ENCODE measurements around the gene DESI1. TPM values are rescaled to one million over a fixed set of nuclear protein-coding genes. Genes with fewer than 3 reads are reported as not detected.

The DESI1 gene
- total and polyA plus RNA-seq, 7 donors: 14.7 to 27.6 (median 21.5) TPM

DNA sequence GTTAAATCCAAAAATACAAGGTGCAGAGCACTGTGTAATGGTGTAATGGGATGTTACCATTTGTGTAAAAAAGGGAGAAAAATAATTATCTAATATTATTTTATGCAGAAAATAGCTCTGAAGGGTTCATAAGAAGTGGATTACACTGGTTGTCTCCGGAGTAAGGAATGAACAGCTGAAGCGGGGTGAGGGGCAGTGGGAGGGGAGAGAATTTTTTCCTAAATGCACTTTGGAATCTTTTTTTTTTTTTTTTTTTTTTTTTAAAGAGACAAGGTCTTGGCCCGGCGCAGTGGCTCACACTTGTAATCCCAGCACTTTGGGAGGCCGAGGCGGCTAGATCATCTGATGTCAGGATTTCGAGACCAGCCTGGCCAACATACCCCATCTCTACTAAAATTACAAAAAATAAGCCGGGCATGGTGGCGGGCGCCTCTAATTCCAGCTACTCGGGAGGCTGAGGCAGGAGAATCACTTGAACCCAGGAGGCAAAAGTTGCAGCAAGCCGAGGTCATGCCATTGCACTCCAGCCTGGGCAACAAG is 69.8 kb downstream of the DESI1 start:
- no peak for TF ChIP-seq CTCF (IDR thresholded peaks at IDR 0.05)
- intact Hi-C loops (cut with DNase I): no loop called here

GRCh38 chr22:41548830-41549211 is 72.0 kb downstream of the DESI1 start:
- Histone ChIP-seq H3K27me3 (ENCODE audit: insufficient read depth in 3 of 3, low read length in 2 of 3) (no peaks in the 10 kb centered on the region), H3K27ac (no peak overlapping the region), H3K4me1 (peaks cover 4% of the 10 kb centered on the region), H3K4me3 (no peak overlapping the region), H3K9me3 (no peaks in the 10 kb centered on the region), H3K36me3 (ENCODE audit: insufficient read depth in 1 of 2, low read depth in 1 of 2) (no peaks in the 10 kb centered on the region)
- DNase-seq (no peak), ATAC-seq (no peak)
- no peak for TF ChIP-seq CTCF (IDR thresholded peaks at IDR 0.05)
- WGBS, 3 donors: 86 to 94% (median 92%) methylated on average over 5 of the region's 5 CpGs
- intact Hi-C loops (cut with DNase I): loop anchor here (5.0 kb wide), 1 partner anchor 38 kb away; the partner anchor contains the start of gene PMM1 (in 2 of the 2)

More for the DNA sequence above, 69.8 kb downstream of the DESI1 start:
- H3K9me3 ChIP-seq: no peaks in the 10 kb centered on the region
- 48 to 64% (median 56%) methylated on average over 12 of the region's 12 CpGs for WGBS, 3 donors
- DNase-seq (no peak), ATAC-seq (no peak)
- H3K27me3 ChIP-seq (ENCODE audit: insufficient read depth in 3 of 3, low read length in 2 of 3): no peaks in the 10 kb centered on the region
- no peaks in the 10 kb centered on the region for H3K4me1 ChIP-seq
- no peaks in the 10 kb centered on the region for H3K36me3 ChIP-seq (ENCODE audit: insufficient read depth in 1 of 2, low read depth in 1 of 2)
- no peak overlapping the region for H3K27ac ChIP-seq
- no peak overlapping the region for H3K4me3 ChIP-seq

Other genes starting within 250 kb of the DESI1 start
- gene TEF, start 239.1 kb downstream of the DESI1 start, total RNA-seq: 10 to 100 TPM; 11.7 to 23.9 (median 16.1) TPM
- 1 to 10 TPM; 2.0 to 7.8 (median 6.2) TPM for gene TEF, start 239.1 kb downstream of the DESI1 start, polyA plus RNA-seq
- gene TOB2, start 174.2 kb downstream of the DESI1 start, total RNA-seq: 100 to 1,000 TPM in 1 of 4 donors, 10 to 100 TPM in 3; 12.3 to 111 (median 50.9) TPM
- 10 to 100 TPM in 2 of 3 donors, 1 to 10 TPM in 1; 9.5 to 26.1 (median 23.4) TPM for gene TOB2, start 174.2 kb downstream of the DESI1 start, polyA plus RNA-seq
- 10 to 100 TPM; 19.9 to 40.0 (median 23.4) TPM for gene PHF5A, start 152.4 kb downstream of the DESI1 start, total RNA-seq
- gene PHF5A, start 152.4 kb downstream of the DESI1 start, polyA plus RNA-seq: 10 to 100 TPM; 34.3 to 79.2 (median 49.0) TPM
- gene ACO2, start 151.9 kb downstream of the DESI1 start, total RNA-seq: 100 to 1,000 TPM; 422 to 513 (median 474) TPM
- gene ACO2, start 151.9 kb downstream of the DESI1 start, polyA plus RNA-seq: 100 to 1,000 TPM; 346 to 459 (median 402) TPM
- 10 to 100 TPM; 13.1 to 23.2 (median 18.5) TPM for gene POLR3H, start 76.6 kb downstream of the DESI1 start, total RNA-seq
- 10 to 100 TPM; 17.1 to 28.6 (median 17.2) TPM for gene POLR3H, start 76.6 kb downstream of the DESI1 start, polyA plus RNA-seq
- gene CSDC2, start 60.0 kb downstream of the DESI1 start, total RNA-seq: 1 to 10 TPM in 1 of 4 donors, under 1 TPM in 3; 0.27 to 1.1 (median 0.77) TPM
- gene CSDC2, start 60.0 kb downstream of the DESI1 start, polyA plus RNA-seq: under 1 TPM; 0.60 to 0.69 (median 0.66) TPM
- gene PMM1, start 31.2 kb downstream of the DESI1 start, total RNA-seq: 10 to 100 TPM in 2 of 4 donors, 1 to 10 TPM in 2; 7.3 to 12.2 (median 9.2) TPM
- gene PMM1, start 31.2 kb downstream of the DESI1 start, polyA plus RNA-seq: 10 to 100 TPM; 10.3 to 14.5 (median 13.2) TPM
- gene XRCC6, start 252 bp upstream of the DESI1 start, total RNA-seq: 100 to 1,000 TPM; 185 to 252 (median 217) TPM
- 100 to 1,000 TPM; 156 to 291 (median 259) TPM for gene XRCC6, start 252 bp upstream of the DESI1 start, polyA plus RNA-seq
- 100 to 1,000 TPM; 165 to 238 (median 183) TPM for gene SNU13, start 67.8 kb upstream of the DESI1 start, total RNA-seq
- gene SNU13, start 67.8 kb upstream of the DESI1 start, polyA plus RNA-seq: 100 to 1,000 TPM; 215 to 466 (median 229) TPM
- gene MEI1, start 78.5 kb upstream of the DESI1 start, total RNA-seq: under 1 TPM in 3 of 4 donors, not detected in 1; 0.23 to 0.47 (median 0.30) TPM
- gene MEI1, start 78.5 kb upstream of the DESI1 start, polyA plus RNA-seq: under 1 TPM in 2 of 3 donors, not detected in 1; 0.01 to 0.10 TPM
- gene CCDC134, start 179.6 kb upstream of the DESI1 start, total RNA-seq: 1 to 10 TPM; 2.8 to 7.7 (median 5.5) TPM
- 1 to 10 TPM; 2.2 to 7.8 (median 3.9) TPM for gene CCDC134, start 179.6 kb upstream of the DESI1 start, polyA plus RNA-seq
- 10 to 100 TPM; 36.3 to 47.0 (median 43.6) TPM for gene SREBF2, start 212.1 kb upstream of the DESI1 start, total RNA-seq
- gene SREBF2, start 212.1 kb upstream of the DESI1 start, polyA plus RNA-seq: 10 to 100 TPM; 21.0 to 24.1 (median 23.8) TPM

Measured in psoas muscle (tissue), 8 donors.